T-helper 1 cell treated with Interleukin-12 subunit alpha and Interleukin-12 subunit beta and Interleukin-4 antibody, amounts not matched to agents 30 μg/mL and 1 μg/mL, for 36 hours (primary cell): ENCODE measurements around the gene JSRP1.

Source experiments
- H3K27ac Mint-ChIP-seq: one replicate; pipeline ENCODE4 v1.8.0; 2021; ENCODE audit warnings: mild to moderate bottlenecking, mixed read lengths
- H3K27me3 Mint-ChIP-seq: one replicate; pipeline ENCODE4 v1.8.0; 2021; ENCODE audit warnings: low read depth, mixed read lengths
- H3K36me3 Mint-ChIP-seq: one replicate; pipeline ENCODE4 v1.8.0; 2021; ENCODE audit warnings: low read depth, mixed read lengths
- H3K4me1 Mint-ChIP-seq: one replicate; pipeline ENCODE4 v1.8.0; 2021; ENCODE audit warnings: low read depth, mixed read lengths
- H3K4me3 Mint-ChIP-seq: one replicate; pipeline ENCODE4 v1.8.0; 2021; ENCODE audit warnings: mild to moderate bottlenecking, moderate library complexity, mixed read lengths
- H3K9me3 Mint-ChIP-seq: one replicate; pipeline ENCODE4 v1.8.0; 2021; ENCODE audit warnings: mixed read lengths

JSRP1 gene

GRCh38 chr19:2274931-2275535, 18.8 kb upstream of the JSRP1 start:
- no peak overlapping the region for H3K27ac Mint-ChIP-seq
- H3K36me3 Mint-ChIP-seq, result peaks cover 29% of the 10 kb centered on the region
- H3K27me3 Mint-ChIP-seq, result no peaks in the 10 kb centered on the region
- no peak overlapping the region for H3K4me3 Mint-ChIP-seq
- peaks cover 19% of the 10 kb centered on the region for H3K4me1 Mint-ChIP-seq
- H3K9me3 Mint-ChIP-seq, result no peaks in the 10 kb centered on the region

GRCh38 chr19:2274185-2274711, 18.0 kb upstream of the JSRP1 start:
- Mint-ChIP-seq H3K9me3 (no peaks in the 10 kb centered on the region), H3K27me3 (no peaks in the 10 kb centered on the region), H3K36me3 (peaks cover 29% of the 10 kb centered on the region), H3K4me3 (peak overlapping the region; percentile 62), H3K27ac (peak overlapping the region; percentile 65), H3K4me1 (peaks cover 19% of the 10 kb centered on the region)

- Mint-ChIP-seq H3K27me3 (no peaks in the 10 kb centered on the region), H3K4me1 (peaks cover 20% of the 10 kb centered on the region), H3K27ac (peak overlapping the region; percentile 67), H3K36me3 (peaks cover 29% of the 10 kb centered on the region), H3K9me3 (no peaks in the 10 kb centered on the region), H3K4me3 (peak overlapping the region; percentile 70)
Observed at GRCh38 chr19:2273356-2274184, 17.4 kb upstream of the JSRP1 start.

- no peaks in the 10 kb centered on the region for H3K9me3 Mint-ChIP-seq
- peaks cover 26% of the 10 kb centered on the region for H3K4me1 Mint-ChIP-seq
- H3K36me3 Mint-ChIP-seq, result peaks cover 25% of the 10 kb centered on the region
- no peaks in the 10 kb centered on the region for H3K27me3 Mint-ChIP-seq
- H3K27ac Mint-ChIP-seq, result peak overlapping the region; percentile 82
- H3K4me3 Mint-ChIP-seq, result peak overlapping the region; percentile 86
Observed at GRCh38 chr19:2271234-2272103, 15.3 kb upstream of the JSRP1 start.

GRCh38 chr19:2270423-2271233, 14.4 kb upstream of the JSRP1 start:
- H3K9me3 Mint-ChIP-seq, result no peaks in the 10 kb centered on the region
- peaks cover 28% of the 10 kb centered on the region for H3K4me1 Mint-ChIP-seq
- peaks cover 25% of the 10 kb centered on the region for H3K36me3 Mint-ChIP-seq
- H3K4me3 Mint-ChIP-seq, result peak overlapping the region; percentile 90
- no peaks in the 10 kb centered on the region for H3K27me3 Mint-ChIP-seq
- peak overlapping the region; percentile 78 for H3K27ac Mint-ChIP-seq

GRCh38 chr19:2270157-2270422, 13.9 kb upstream of the JSRP1 start:
- Mint-ChIP-seq H3K4me3 (peak overlapping the region; percentile 90), H3K4me1 (peaks cover 28% of the 10 kb centered on the region), H3K9me3 (no peaks in the 10 kb centered on the region), H3K27me3 (no peaks in the 10 kb centered on the region), H3K27ac (peak overlapping the region; percentile 87), H3K36me3 (peaks cover 24% of the 10 kb centered on the region)

GRCh38 chr19:2269244-2270156, 13.3 kb upstream of the JSRP1 start:
- H3K27ac Mint-ChIP-seq, result peak overlapping the region; percentile 87
- H3K9me3 Mint-ChIP-seq, result no peaks in the 10 kb centered on the region
- H3K4me3 Mint-ChIP-seq, result peak overlapping the region; percentile 90
- H3K36me3 Mint-ChIP-seq, result peaks cover 22% of the 10 kb centered on the region
- H3K4me1 Mint-ChIP-seq, result peaks cover 28% of the 10 kb centered on the region
- H3K27me3 Mint-ChIP-seq, result no peaks in the 10 kb centered on the region

GRCh38 chr19:2268861-2269243, 12.6 kb upstream of the JSRP1 start:
- H3K4me1 Mint-ChIP-seq, result peaks cover 22% of the 10 kb centered on the region
- H3K36me3 Mint-ChIP-seq, result peaks cover 16% of the 10 kb centered on the region
- peak overlapping the region; percentile 90 for H3K4me3 Mint-ChIP-seq
- H3K9me3 Mint-ChIP-seq, result no peaks in the 10 kb centered on the region
- H3K27me3 Mint-ChIP-seq, result no peaks in the 10 kb centered on the region
- no peak overlapping the region for H3K27ac Mint-ChIP-seq

- Mint-ChIP-seq H3K36me3 (peaks cover 12% of the 10 kb centered on the region), H3K27ac (peak overlapping the region; percentile 45), H3K4me3 (peak overlapping the region; percentile 90), H3K9me3 (no peaks in the 10 kb centered on the region), H3K27me3 (no peaks in the 10 kb centered on the region), H3K4me1 (peaks cover 18% of the 10 kb centered on the region)
Observed at GRCh38 chr19:2268480-2268830, 12.2 kb upstream of the JSRP1 start.

- no peaks in the 10 kb centered on the region for H3K9me3 Mint-ChIP-seq
- H3K36me3 Mint-ChIP-seq, result peaks cover 2% of the 10 kb centered on the region
- no peaks in the 10 kb centered on the region for H3K27me3 Mint-ChIP-seq
- H3K4me3 Mint-ChIP-seq, result peak overlapping the region; percentile 31
- peaks cover 14% of the 10 kb centered on the region for H3K4me1 Mint-ChIP-seq
- H3K27ac Mint-ChIP-seq, result no peak overlapping the region
Observed at GRCh38 chr19:2266183-2266993, 10.2 kb upstream of the JSRP1 start.

GRCh38 chr19:2261438-2262172, 5.4 kb upstream of the JSRP1 start:
- no peak overlapping the region for H3K27ac Mint-ChIP-seq
- H3K36me3 Mint-ChIP-seq, result no peaks in the 10 kb centered on the region
- no peaks in the 10 kb centered on the region for H3K27me3 Mint-ChIP-seq
- no peak overlapping the region for H3K4me3 Mint-ChIP-seq
- H3K9me3 Mint-ChIP-seq, result no peaks in the 10 kb centered on the region
- H3K4me1 Mint-ChIP-seq, result peaks cover 30% of the 10 kb centered on the region

- H3K27ac Mint-ChIP-seq, result peak overlapping the region; percentile 82
- peaks cover 26% of the 10 kb centered on the region for H3K4me1 Mint-ChIP-seq
- no peaks in the 10 kb centered on the region for H3K27me3 Mint-ChIP-seq
- peak overlapping the region; percentile 29 for H3K4me3 Mint-ChIP-seq
- no peaks in the 10 kb centered on the region for H3K36me3 Mint-ChIP-seq
- no peaks in the 10 kb centered on the region for H3K9me3 Mint-ChIP-seq
Observed at GRCh38 chr19:2260341-2260805, 4.2 kb upstream of the JSRP1 start.
